Effector CD8-positive, alpha-beta T cell (primary cell): ENCODE results near the gene ZSCAN1.
A peak's percentile ranks its signal among the peaks of the same experiment; 100 is the strongest.

Experiments used
- DNase-seq: peaks from one replicate; lab custom pipeline; 2025; lab: John Stamatoyannopoulos, UW

Gene ZSCAN1

GRCh38 chr19:58040751-58041525 lies 7.1 kb downstream of the ZSCAN1 start:
- DNase-seq = no peak

DNA sequence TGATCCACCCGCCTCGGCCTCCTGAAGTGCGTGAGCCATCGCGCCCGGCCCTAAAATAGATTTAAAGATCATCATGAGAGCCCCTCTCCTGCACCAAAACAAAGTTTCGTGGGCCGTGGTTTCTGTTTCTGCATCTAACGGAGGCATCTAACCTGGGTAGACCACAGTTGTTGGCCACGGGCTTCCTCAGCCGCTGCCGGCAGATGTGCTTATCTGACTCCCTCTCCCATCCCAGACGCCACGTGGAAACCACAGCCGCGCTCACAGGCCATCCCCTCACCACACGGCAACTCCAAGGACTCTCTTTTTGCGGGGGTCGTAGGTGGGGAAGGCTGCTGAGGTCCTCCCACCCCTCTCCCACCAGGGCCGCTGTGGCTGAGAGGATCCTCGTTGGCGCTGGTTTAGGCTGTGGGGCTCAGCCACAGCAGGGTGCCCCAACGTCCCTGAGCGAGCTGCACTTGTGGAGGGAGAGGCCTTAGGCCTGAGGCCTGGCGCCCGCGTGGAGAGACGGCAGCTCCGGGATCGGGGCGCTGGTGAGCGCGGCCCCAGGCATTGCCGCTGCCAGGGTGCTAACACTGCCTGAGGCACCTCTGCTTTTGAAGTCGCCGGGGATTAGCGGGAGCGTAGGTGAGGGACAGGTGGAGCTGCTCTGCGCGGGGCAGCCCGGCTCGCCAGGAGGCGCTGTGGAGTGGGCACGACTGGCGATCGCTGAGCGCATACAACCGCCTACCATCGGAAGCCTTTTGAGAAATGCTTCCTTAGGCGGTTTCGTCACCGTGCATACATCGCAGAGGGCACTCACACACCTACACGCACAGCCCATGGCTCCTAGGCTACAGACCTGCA lies 8.9 kb downstream of the ZSCAN1 start:
- no peak for DNase-seq

DNA sequence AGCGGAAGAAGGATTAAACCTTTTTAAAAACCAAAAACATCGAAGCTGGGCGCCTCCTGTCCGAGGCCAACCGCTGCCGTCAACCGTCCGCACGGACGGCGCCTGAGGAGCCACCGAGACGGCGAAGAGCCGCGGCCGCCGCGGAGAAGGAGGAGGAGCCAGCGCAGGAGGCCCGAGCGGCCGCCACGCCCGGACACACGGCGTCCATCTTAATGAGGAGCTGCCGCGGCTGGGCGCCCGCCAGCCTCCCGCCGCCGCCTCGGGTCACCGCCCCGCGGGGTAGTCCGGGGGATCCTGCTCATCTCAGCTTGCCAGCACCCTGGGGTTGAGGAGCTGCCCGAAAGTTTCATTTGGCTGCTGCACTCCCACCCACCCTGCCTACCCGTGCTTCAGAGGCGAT lies 10.6 kb downstream of the ZSCAN1 start:
- no peak for DNase-seq

DNA sequence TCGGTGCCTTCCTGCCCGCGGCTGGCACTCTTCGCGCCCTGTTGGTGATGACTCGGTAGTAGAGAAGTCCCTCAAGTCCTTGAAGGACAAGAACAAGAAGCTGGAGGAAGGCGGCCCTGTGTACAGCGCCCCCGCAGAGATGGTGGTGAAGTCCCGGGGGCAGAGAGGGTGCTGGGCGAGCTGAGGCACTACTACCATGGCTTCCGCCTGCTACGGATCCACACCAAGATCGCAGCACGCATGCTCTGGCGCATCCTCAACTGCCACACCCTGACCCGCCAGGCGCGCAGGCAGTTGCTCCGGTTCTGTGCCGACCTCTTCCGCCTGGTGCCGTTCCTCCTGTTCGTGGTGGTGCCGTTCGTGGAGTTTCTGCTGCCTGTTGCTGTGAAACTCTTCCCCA lies 11.1 kb downstream of the ZSCAN1 start:
- no peak for DNase-seq

DNA sequence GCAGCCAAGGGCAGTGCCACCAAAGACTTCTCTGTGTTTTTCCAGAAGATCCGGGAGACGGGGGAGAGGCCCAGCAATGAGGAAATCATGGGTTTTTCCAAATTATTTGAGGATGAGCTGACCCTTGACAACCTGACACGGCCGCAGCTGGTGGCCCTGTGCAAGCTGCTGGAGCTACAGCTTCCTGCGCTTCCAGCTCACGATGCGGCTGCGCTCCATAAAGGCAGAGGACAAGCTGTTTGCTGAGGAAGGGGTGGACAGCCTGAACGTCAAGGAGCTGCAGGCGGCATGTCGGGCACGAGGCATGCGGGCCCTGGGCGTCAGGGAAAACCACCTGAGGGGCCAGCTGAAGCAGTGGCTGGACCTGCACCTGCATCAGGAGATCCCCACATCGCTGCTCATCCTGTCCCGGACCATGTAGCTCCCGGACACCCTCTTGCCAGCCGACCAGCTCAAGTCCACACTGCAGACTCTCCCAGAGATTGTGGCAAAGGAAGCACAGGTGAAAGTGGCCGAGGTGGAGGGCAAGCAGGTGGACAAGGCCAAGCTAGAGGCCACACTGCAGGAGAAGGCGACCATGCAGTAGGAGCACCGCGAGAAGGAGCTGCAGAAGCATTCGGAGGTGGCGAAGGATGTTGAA lies 11.7 kb downstream of the ZSCAN1 start:
- no peak for DNase-seq

- DNase-seq = no peak
These were observed 13.0 kb downstream of the ZSCAN1 start for GRCh38 chr19:58046856-58047255.

DNA sequence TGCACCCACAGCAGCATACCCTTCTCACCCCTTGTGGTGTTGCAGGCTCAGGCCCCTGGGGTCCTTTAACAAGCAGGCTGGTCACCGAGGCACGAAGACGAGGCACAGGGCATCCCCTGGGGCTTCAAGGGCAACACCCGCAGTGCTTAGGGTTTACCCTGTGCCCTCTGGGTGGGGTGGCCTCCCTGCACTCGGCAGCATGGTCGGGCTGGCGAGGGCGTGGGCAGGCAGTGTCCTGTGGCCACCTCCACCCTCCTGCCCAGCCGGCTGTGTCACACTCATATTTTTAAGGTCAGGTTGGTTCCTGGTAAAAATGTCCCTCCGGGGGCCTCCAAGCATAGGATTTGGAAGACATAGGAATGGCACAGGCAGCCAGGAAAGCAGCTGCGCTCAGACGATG lies 13.8 kb downstream of the ZSCAN1 start:
- no peak for DNase-seq

DNA sequence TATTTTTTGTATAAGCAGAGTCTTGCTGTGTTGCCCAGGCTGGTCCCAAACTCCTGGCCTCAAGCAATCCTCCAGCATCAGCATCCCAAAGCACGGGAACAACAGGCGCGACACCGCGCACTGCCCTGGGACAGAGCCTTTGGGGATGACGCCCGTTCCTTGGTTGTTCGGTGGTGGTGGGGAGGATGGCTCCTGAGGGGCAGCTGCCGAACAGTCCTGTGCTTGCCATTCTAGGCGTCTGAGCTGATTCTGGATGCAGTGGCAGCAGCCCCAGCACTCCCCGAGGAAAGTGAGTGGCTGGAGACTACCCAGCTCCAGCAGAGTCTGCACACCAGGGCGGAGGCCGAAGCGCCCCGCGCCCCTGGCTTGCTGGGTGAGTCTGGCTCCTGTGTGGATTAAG lies 18.4 kb downstream of the ZSCAN1 start:
- no peak for DNase-seq

DNA sequence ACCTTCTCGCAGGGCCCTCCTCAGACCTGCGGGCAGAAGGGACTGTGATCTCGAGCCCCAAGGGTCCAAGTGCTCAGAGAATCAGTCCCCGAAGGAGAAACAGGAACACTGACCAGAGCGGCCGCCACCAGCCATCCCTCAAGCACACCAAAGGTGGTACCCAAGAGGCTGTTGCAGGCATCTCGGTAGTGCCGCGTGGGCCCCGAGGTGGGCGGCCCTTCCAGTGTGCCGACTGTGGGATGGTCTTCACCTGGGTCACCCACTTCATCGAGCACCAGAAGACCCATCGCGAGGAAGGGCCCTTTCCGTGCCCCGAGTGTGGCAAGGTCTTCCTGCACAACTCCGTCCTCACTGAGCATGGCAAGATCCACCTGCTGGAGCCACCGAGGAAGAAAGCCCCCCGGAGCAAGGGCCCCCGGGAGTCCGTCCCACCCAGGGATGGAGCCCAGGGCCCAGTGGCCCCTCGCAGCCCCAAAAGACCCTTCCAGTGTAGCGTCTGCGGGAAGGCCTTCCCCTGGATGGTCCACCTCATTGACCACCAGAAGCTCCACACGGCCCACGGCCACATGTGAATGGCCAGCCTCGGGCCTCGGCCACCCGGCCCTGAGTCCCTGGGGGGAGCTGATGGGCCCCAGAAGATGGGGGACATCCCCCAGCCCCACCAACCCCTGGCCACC lies 19.8 kb downstream of the ZSCAN1 start:
- DNase-seq = no peak

GRCh38 chr19:58054901-58055874 lies 21.4 kb downstream of the ZSCAN1 start:
- DNase-seq = no peak

DNA sequence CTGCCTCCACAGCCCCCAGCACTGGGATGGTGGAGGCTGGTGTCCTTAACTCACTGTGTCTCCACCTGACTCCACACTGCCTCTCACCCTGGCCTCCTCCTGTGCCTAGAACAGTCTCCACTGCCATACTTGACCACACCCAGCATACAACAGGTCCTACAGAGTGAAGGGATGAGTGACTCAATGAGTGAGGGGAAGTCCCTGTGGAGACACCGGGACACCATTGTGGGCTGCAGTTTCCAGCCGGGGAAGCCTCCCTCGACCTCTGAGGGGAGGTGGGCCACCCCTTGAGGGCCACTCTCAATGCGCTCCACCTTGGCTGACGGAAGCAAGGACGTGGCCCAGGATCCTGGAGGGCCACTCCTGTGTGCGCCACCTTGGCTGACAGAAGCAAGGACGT lies 22.4 kb downstream of the ZSCAN1 start:
- no peak for DNase-seq

- DNase-seq = no peak
These were observed 23.0 kb downstream of the ZSCAN1 start for GRCh38 chr19:58056861-58057260.

DNA sequence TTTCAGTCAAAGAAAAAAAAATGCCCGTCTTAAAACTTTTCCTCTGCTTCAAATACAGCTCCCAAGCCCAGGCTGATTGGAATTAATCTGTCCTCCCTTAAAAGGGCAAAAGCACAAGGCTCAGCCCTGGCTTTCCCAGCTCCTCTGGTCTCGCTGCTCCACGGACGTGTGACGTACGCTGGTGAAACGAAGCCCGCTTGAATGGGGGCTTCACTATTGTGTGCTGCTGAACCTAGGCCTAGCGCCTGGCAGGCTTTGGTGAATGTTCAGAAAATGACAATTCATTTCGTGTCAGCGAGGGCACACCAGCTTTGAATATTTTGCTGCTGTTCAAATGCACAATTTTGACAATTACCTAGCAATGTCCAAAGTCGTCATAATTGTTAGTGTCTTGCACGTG lies 24.6 kb downstream of the ZSCAN1 start:
- DNase-seq = no peak

- DNase-seq = peak; percentile 40
These were observed 25.3 kb downstream of the ZSCAN1 start, which contains the start of gene ZNF135 for GRCh38 chr19:58059003-58059670. Gene ZNF135, plus strand, starts transcription at chr19:58059282. Its CDS starts 721 bp downstream, at chr19:58060003.

- DNase-seq = no peak
These were observed 25.9 kb downstream of the ZSCAN1 start for GRCh38 chr19:58059671-58060078.

DNA sequence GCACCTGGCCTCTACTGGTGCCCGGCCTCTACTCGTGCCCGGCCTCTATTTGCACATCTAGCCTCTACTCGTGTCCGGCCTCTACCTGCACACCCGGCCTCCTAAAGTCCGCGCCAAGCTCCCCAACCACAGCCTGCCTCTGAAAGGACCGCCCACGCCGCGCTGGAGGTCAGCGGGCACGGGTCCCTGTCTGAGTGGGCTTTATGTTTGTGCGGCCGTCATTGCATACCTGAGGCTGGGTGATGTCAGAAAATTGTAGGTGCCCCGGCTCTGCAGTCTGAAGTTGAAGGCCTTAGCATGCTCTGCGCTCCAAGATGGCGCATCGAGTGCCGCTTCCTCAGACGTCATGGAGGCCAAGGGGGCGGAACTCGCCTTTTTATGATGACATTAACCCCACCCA lies 26.4 kb downstream of the ZSCAN1 start:
- DNase-seq = no peak

GRCh38 chr19:58063712-58064111 lies 29.9 kb downstream of the ZSCAN1 start:
- DNase-seq = no peak

DNA sequence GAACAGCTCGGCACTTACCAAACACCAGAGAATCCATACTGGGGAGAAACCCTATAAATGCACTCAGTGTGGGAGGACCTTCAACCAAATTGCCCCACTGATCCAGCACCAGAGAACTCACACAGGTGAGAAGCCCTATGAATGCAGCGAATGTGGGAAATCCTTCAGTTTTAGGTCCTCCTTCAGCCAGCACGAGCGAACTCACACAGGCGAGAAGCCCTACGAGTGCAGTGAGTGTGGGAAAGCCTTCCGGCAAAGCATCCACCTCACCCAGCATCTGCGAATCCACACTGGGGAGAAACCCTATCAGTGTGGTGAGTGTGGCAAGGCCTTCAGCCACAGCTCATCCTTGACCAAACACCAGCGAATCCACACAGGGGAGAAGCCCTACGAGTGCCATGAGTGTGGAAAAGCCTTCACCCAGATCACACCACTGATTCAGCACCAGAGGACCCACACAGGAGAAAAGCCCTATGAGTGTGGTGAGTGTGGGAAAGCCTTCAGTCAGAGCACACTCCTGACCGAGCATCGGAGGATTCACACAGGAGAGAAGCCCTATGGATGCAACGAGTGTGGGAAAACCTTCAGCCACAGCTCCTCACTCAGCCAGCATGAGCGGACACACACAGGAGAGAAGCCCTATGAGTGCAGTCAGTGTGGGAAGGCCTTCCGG lies 33.6 kb downstream of the ZSCAN1 start:
- no peak for DNase-seq

- no peak for DNase-seq
These were observed 46.0 kb downstream of the ZSCAN1 start for GRCh38 chr19:58079792-58080191.

DNA sequence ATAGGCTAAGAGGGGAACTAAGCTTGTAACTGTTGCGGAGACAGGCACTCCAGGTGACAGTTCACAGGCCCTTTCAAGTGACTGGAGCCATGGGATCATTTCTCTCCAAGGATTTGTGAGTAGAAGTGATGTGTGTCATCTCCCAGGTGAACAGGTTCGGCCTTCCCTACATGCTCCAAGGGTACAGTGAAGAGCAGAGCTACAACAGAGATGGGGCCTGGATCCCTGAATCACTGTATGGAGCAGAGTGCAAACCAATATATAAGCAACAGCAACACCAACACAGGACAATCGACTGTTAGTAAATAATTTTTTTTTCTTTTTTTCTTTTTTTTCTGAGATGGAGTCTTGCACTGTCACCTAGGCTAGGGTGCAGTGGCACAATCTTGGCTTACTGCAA lies 49.2 kb downstream of the ZSCAN1 start:
- DNase-seq = no peak
